Hematopoietic multipotent progenitor cell treated with erythropoietin and hydrocortisone succinate and interleukin-3 and kit ligand, for 6 days (in vitro differentiated cells): ENCODE data around the gene GFOD1.
"Not testable (repeated sequence)": the region's sequence is repeated elsewhere in the genome, so short reads cannot be mapped to it uniquely, and the experiment has no call there.

Source experiments
- DNase-seq: peaks from one replicate; pipeline ENCODE4 v3.0.0-alpha.2; 2015

Gene GFOD1

GRCh38 chr6:13437218-13437996 is 50.0 kb downstream of the GFOD1 start:
- DNase-seq: peak; percentile 73

- no peak for DNase-seq
These were observed 50.8 kb downstream of the GFOD1 start for GRCh38 chr6:13436399-13437217.

- DNase-seq: peak; percentile 66
These were observed 51.7 kb downstream of the GFOD1 start for GRCh38 chr6:13435477-13436246.

GRCh38 chr6:13434777-13435176 is 52.6 kb downstream of the GFOD1 start:
- no peak for DNase-seq

GRCh38 chr6:13434135-13434775 is 53.1 kb downstream of the GFOD1 start:
- not testable (repeated sequence) for DNase-seq

- DNase-seq: peak; percentile 59
These were observed 53.7 kb downstream of the GFOD1 start for GRCh38 chr6:13433709-13434121.

- DNase-seq: no peak
These were observed 54.7 kb downstream of the GFOD1 start for GRCh38 chr6:13432526-13433184.

GRCh38 chr6:13431861-13432465 is 55.4 kb downstream of the GFOD1 start:
- no peak for DNase-seq

- DNase-seq: no peak
These were observed 56.2 kb downstream of the GFOD1 start for GRCh38 chr6:13431059-13431656.

GRCh38 chr6:13429406-13429753 is 58.0 kb downstream of the GFOD1 start:
- no peak for DNase-seq

- DNase-seq: peak; percentile 49
These were observed 58.6 kb downstream of the GFOD1 start for GRCh38 chr6:13428583-13429405.

GRCh38 chr6:13427801-13428582 is 59.4 kb downstream of the GFOD1 start:
- DNase-seq: peak; percentile 84

GRCh38 chr6:13427316-13427715 is 60.1 kb downstream of the GFOD1 start:
- no peak for DNase-seq

GRCh38 chr6:13425943-13426931 is 61.2 kb downstream of the GFOD1 start:
- no peak for DNase-seq

GRCh38 chr6:13425270-13425873 is 62.0 kb downstream of the GFOD1 start:
- no peak for DNase-seq

- no peak for DNase-seq
These were observed 64.1 kb downstream of the GFOD1 start for GRCh38 chr6:13423252-13423651.

GRCh38 chr6:13422681-13423221 is 64.6 kb downstream of the GFOD1 start:
- no peak for DNase-seq
